Mammary epithelial cell (primary cell): ENCODE data around the gene ANKS1B.

Source experiments
- EZH2 ChIP-seq: IDR thresholded peaks from 2 replicates; pipeline ENCODE4 v1.6.1; 2012; ENCODE audit warnings: low read length, inconsistent platforms, borderline replicate concordance
- TF ChIP-seq, protein P1 (sequence below), 2 donors: IDR thresholded peaks in 1 of 2; conservative IDR thresholded peaks in 1 of 2; 2 replicates each; pipeline ENCODE4 v1.5.1; 2011 to 2012; ENCODE audit warnings: inconsistent platforms in 2 of 2, low read length in 2 of 2, mild to moderate bottlenecking in 2 of 2, control low read depth in 1 of 2, low read depth in 1 of 2; ENCODE audit not compliant: insufficient read depth in 1 of 2; ENCODE audit errors: extremely low read depth in 1 of 2

GRCh38 chr12:98724384-98725155, 1260.2 kb downstream of the ANKS1B start:
- no peak for TF ChIP-seq EZH2
- TF ChIP-seq, protein P1, sequence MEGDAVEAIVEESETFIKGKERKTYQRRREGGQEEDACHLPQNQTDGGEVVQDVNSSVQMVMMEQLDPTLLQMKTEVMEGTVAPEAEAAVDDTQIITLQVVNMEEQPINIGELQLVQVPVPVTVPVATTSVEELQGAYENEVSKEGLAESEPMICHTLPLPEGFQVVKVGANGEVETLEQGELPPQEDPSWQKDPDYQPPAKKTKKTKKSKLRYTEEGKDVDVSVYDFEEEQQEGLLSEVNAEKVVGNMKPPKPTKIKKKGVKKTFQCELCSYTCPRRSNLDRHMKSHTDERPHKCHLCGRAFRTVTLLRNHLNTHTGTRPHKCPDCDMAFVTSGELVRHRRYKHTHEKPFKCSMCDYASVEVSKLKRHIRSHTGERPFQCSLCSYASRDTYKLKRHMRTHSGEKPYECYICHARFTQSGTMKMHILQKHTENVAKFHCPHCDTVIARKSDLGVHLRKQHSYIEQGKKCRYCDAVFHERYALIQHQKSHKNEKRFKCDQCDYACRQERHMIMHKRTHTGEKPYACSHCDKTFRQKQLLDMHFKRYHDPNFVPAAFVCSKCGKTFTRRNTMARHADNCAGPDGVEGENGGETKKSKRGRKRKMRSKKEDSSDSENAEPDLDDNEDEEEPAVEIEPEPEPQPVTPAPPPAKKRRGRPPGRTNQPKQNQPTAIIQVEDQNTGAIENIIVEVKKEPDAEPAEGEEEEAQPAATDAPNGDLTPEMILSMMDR (conservative IDR thresholded peaks at IDR 0.05 in 1 of 2, IDR thresholded peaks at IDR 0.05 in 1 of 2; ENCODE audit: extremely low read depth in 1 of 2, insufficient read depth in 1 of 2, low read depth in 1 of 2, low read length in 2 of 2) = no peak
